GM12873 (cell line): Measurements from ENCODE around the gene ATXN7.

Source experiments
- TF ChIP-seq, protein P1 (sequence below): IDR thresholded peaks from 2 replicates; pipeline ENCODE4 v1.5.1; 2012; ENCODE audit warnings: low read depth, mild to moderate bottlenecking, moderate library complexity, low read length, control low read depth; ENCODE audit not compliant: insufficient read depth; ENCODE audit errors: missing control alignments

ATXN7 gene, protein sequence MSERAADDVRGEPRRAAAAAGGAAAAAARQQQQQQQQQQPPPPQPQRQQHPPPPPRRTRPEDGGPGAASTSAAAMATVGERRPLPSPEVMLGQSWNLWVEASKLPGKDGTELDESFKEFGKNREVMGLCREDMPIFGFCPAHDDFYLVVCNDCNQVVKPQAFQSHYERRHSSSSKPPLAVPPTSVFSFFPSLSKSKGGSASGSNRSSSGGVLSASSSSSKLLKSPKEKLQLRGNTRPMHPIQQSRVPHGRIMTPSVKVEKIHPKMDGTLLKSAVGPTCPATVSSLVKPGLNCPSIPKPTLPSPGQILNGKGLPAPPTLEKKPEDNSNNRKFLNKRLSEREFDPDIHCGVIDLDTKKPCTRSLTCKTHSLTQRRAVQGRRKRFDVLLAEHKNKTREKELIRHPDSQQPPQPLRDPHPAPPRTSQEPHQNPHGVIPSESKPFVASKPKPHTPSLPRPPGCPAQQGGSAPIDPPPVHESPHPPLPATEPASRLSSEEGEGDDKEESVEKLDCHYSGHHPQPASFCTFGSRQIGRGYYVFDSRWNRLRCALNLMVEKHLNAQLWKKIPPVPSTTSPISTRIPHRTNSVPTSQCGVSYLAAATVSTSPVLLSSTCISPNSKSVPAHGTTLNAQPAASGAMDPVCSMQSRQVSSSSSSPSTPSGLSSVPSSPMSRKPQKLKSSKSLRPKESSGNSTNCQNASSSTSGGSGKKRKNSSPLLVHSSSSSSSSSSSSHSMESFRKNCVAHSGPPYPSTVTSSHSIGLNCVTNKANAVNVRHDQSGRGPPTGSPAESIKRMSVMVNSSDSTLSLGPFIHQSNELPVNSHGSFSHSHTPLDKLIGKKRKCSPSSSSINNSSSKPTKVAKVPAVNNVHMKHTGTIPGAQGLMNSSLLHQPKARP

DNA sequence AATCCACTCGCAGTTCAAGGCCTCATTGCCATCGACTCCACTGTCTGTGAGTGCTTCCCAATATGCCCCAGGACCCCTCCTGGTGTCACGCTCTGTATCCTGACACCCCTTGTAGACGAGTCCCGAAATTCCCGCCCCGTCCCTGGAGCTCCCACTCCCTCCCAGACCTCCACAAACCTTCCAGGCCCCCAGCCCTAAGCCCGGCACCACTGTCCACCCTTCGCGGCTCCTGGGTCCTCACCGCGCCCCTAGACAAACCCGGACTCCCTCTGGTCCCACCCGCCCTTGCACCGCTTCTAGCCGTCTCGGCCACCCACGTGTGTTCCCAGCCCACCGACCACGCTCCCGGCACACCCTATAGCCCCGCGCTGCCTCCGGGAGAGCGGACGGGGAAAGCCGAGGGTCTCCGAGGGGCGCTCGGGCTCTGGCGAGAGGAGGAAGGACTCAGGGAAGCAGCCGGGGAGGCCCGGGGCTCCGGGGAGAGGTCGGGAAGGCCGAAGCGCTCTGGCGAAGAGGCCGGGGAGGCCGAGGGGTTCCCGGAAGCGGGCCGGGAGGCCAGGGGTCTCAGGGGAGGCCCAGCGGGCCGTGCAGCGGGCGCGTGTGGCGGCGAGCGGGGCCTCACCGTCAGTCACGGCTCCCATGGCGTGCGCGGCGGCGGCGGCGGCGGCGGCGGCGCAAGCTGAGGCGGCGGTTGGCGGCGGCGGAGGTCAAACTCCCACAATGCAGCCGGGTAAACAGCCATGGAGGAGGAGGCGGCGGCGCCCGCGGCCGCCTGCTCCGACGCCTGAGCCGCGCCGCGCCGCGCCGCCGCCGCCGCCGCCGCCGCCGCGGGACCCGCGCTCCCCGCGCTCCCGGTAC is at the start of gene ATXN7, which contains the start of gene THOC7:
Gene ATXN7 (plus strand): TSS at position 718 of the 858 bp plus-strand sequence. CDS start 48,732 bp downstream, outside the sequence.
Gene THOC7 (minus strand): TSS at position 656 of the 858 bp plus-strand sequence. CDS start 15 bp downstream, at position 641.
- TF ChIP-seq, protein P1, sequence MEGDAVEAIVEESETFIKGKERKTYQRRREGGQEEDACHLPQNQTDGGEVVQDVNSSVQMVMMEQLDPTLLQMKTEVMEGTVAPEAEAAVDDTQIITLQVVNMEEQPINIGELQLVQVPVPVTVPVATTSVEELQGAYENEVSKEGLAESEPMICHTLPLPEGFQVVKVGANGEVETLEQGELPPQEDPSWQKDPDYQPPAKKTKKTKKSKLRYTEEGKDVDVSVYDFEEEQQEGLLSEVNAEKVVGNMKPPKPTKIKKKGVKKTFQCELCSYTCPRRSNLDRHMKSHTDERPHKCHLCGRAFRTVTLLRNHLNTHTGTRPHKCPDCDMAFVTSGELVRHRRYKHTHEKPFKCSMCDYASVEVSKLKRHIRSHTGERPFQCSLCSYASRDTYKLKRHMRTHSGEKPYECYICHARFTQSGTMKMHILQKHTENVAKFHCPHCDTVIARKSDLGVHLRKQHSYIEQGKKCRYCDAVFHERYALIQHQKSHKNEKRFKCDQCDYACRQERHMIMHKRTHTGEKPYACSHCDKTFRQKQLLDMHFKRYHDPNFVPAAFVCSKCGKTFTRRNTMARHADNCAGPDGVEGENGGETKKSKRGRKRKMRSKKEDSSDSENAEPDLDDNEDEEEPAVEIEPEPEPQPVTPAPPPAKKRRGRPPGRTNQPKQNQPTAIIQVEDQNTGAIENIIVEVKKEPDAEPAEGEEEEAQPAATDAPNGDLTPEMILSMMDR = no peak

GRCh38 chr3:63814237-63814636 is 49.4 kb upstream of the ATXN7 start:
- TF ChIP-seq, protein P1 = no peak

DNA sequence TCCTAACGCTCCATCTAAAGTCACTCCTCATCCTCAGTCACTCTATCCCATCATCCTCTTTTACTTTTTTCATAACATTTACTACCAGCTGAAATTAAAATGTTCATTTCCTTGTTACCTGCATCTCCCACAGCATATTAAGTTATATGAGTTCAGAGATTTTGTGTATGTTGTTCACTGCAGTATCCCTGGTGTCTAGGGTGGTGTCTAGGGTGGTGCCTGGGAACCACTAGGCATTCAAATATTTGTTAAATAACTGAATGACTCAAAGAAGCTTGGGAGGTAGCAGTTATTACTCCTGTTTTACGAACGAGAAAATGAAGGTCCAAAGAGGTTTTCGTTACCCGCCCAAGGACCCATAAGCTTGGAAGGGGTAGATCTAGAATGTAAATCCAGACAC is 46.4 kb upstream of the ATXN7 start:
- TF ChIP-seq, protein P1 = no peak

DNA sequence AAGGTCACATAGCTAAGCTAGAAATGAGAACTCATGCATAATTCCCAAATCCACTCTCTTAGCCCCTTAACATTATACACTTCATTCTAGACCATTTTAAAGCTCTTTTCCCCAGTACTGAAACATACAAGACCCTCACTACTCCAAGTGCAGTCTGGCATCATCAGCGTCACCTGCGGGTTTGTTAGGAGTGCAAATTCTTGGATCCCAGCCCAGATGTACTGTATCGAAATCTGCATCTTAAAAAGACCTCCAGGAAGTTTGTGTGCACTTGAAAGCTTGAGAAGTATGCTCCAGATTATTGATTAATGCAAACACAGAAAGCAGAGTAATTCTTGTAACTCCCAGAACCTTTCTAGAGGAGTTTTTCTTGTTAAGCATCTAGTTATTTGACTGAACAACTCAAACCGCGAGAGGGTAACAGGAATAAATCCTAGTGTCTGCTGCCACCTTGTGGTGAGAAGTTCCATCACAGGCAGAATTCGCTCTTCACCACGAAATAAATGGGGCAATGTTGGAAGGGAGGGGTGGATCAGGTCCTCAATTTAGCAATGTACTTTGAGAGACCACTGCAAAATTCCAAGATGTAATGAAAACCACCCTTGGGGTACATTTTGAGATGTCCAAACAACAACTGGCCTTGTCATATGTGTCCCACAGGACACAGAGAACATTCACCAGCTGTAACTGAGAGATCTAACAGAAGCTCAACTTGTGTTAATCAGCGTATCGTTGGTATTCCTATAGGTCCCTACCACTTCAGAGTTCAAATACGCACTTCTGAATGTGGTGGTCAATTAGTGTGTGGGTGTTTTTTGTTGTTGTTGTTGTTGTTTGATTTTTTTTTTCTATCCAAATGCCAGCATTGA is 45.2 kb upstream of the ATXN7 start:
- TF ChIP-seq, protein P1 = peak; percentile 76

GRCh38 chr3:63819151-63819398 is 44.6 kb upstream of the ATXN7 start, which contains the start of gene C3orf49:
Gene C3orf49 (plus strand): TSS chr3:63819299. CDS start chr3:63819472, 173 bp downstream.
- TF ChIP-seq, protein P1 = no peak

GRCh38 chr3:63824309-63824708 is 39.4 kb upstream of the ATXN7 start:
- TF ChIP-seq, protein P1 = no peak
